Effector CD4-positive, alpha-beta T cell (primary cell): ENCODE measurements around the gene DIPK1A.
"Not testable (repeated sequence)": the region's sequence is repeated elsewhere in the genome, so short reads cannot be mapped to it uniquely, and the experiment has no call there.

Source experiments
- DNase-seq: peaks from one replicate; pipeline ENCODE4 v3.0.0-alpha.2; 2020

DIPK1A gene

GRCh38 chr1:92975551-92976232 lies 14.4 kb upstream of the DIPK1A start:
- no peak for DNase-seq

GRCh38 chr1:92974112-92974511 lies 12.8 kb upstream of the DIPK1A start:
- DNase-seq: not testable (repeated sequence)

DNA sequence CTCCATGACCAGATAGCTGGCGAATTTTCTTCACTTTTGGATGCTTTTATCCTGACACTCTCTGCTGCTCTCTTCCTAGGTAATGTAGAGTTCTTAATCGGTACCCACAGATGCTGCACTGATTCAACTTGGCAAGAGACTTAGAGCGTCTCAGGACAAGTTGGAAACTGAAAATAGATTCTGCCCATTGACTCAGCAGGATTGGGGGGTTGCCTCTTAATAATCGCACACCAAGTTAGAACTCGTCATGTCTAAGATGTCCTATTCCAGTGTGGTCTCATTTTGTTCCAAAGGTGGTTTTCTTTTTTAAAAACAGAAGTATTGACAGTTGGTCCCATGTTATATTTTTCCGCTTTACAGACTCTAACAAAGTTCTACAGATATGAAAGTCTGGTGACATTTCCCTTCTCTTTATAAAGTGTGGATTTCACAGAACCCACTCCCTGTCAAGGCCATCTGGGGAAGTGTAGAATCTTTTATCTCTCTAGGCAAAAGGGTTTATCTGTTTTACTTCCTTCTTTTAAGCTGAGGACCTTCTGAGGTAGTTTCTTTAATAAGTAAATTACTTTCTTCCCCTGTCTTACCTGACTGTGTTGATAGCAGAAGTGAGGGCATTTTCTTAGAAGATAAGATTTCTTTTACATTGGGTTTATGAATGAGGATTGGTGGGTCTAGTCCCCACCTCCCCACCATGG lies 12.1 kb upstream of the DIPK1A start:
- no peak for DNase-seq

GRCh38 chr1:92972409-92973129 lies 11.3 kb upstream of the DIPK1A start:
- DNase-seq: no peak

DNA sequence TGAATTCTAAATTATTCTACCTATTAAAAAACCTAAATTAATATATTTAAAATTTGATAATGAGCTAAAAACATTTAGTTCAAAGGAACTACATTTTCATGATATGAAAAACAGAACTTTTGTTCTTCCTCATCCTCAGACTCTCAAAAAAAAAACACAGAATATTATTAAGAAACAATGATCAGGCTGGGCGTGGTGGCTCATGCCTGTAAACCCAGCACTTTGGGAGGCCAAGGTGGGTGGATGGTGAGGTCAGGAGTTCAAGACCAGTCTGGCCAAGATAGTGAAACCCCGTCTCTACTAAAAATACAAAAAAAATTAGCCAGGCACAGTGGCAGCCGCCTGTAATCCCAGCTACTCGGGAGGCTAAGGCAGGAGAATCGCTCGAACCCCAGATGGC lies 10.7 kb upstream of the DIPK1A start:
- not testable (repeated sequence) for DNase-seq

DNA sequence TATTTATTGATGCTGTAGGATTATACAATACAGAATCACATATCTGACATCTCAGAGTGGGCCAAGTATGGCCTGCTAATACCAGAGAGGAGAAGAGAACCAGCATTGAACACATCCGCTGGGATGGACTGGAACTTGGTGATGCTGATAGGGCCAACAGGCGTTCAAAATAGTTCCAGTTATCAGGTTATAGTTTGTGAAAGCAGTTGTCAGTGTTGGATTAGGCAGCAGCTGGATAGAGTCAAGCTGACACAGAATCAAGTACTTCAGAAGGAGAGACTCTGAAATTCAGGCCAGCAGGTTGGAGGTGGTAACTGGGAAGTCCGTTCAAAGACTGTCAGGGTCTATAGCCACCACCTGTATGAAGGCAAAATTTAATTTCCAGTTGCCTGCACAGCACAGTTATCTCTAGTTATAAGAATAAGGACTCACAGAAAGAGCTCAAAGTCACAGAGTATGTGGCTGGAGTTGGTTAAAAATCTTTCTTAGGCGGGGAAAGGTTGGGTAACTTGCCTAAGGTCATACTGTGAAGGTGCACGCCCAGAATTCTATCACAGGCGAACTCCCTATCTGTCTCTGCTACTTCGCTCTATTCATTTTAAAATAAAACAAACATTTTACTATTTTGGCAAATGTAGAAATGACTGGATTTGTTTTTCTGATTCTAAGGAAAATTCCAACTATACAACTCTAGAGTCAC lies 9.9 kb upstream of the DIPK1A start:
- DNase-seq: no peak

DNA sequence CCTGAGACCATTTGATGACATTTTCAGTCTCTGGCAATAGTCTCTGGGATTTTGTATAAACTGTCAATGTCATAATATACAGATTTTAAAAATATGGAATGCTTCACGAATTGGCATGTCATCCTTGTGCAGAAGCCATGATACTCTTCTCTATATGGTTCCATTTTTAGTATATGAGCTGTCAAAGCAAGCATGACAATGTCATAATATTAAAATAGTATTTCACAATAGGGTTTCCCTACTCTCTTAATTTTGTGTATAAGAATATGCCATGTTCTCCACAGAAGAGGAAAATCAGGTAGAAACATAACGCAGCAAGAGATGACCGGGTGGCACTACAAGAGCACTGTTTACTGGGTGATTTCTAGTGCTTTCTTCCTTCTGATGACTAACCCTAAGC lies 8.3 kb upstream of the DIPK1A start:
- DNase-seq: no peak

DNA sequence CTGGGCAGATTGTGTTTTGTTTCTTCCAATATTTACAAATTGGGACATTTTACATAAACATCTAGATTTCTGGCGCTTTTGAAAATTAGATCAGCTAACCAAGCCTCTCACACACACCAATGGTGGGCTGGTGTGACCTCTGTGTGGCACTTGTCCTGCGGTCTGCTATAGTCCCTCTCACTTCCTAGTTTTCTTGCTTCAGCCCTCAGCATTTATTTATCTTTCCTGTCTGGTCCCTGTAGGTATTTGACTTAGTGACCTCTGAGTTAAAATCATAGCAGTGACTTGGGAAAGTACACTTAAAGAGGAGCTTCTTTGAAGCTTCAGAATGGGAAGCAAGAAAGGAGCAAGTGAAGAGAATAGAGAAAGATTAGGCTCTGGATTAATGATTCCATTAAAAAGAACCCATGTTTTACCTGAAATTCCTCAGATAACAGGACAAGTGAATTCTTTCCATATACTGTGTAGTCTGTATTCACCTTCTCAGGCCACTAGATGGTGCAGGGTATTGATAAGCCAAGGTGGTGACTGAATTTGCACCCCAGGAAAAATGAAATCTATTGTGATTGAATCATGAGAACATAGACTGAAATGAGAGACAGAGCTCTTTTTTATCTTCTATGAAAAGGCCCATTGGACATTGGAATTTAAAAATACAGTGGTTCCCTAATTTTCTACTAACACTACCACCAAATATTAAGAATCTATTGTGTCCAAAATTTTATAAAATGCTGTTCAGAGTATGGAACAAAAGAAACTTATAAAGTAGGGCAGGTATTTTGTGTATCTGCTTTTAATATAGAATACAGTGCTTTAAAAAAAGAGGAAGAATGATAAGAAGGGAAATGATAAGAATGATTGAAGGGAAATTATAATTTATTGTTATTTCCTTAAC lies 7.1 kb upstream of the DIPK1A start:
- DNase-seq: no peak

DNA sequence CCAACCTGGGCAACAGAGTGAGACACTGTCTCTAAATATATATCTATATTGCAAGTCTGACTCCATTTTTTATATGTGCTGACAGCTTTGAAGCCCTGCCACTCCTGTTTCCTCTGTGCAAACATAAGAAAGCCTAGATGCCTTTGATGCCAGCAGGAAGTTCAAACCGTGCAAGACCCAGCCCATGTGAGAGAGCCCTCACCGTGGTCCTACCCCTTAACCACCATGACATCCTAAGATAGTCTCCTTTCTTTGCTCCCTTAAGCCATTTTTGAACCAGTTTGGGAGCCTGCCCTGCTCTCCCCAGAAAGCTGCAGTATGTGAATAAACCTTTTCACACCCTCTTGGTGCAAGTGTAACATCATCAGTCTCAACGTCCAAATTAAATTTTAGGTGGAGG lies 3.7 kb upstream of the DIPK1A start:
- no peak for DNase-seq

GRCh38 chr1:92964316-92964715 lies 3.1 kb upstream of the DIPK1A start:
- DNase-seq: no peak

- peak; percentile 68 for DNase-seq
Measured at GRCh38 chr1:92961896-92962752, 862 bp upstream of the DIPK1A start.

GRCh38 chr1:92960395-92961130 lies 699 bp downstream of the DIPK1A start:
- peak; percentile 49 for DNase-seq

- no peak for DNase-seq
Measured at GRCh38 chr1:92958203-92958970, 2.9 kb downstream of the DIPK1A start.

DNA sequence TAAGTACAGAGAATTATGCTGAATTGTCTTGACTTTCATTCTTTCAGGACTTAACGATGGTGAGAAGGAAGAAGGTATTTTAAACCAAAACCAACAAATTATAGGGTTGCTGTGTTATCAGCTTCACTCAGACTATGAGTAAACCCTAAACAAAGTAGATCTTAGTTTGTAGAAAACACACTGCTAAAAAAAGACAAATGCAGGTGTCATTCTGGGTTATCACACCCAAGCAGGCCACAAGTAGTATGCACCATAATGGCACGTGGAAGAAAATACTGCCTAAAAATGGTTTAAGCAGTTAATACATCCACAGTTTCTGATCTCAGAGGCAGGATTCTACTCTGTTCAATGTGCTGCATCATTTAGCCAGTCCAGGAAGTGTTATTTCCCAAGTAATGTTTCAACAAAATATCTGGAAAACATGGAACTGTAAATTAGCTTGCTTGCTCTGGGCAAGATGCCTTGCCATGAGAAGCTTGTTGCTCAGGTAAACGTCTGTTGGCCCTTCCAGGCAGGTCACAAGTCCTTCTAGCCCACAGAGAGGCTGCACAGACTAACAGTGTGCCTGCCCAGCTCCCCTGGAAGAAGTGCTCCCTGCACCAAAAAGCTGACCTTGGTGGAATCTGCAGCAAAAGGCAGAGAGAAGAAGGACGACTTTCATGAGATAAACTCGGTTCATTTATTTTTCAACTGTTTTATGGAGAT lies 4.1 kb downstream of the DIPK1A start:
- no peak for DNase-seq

DNA sequence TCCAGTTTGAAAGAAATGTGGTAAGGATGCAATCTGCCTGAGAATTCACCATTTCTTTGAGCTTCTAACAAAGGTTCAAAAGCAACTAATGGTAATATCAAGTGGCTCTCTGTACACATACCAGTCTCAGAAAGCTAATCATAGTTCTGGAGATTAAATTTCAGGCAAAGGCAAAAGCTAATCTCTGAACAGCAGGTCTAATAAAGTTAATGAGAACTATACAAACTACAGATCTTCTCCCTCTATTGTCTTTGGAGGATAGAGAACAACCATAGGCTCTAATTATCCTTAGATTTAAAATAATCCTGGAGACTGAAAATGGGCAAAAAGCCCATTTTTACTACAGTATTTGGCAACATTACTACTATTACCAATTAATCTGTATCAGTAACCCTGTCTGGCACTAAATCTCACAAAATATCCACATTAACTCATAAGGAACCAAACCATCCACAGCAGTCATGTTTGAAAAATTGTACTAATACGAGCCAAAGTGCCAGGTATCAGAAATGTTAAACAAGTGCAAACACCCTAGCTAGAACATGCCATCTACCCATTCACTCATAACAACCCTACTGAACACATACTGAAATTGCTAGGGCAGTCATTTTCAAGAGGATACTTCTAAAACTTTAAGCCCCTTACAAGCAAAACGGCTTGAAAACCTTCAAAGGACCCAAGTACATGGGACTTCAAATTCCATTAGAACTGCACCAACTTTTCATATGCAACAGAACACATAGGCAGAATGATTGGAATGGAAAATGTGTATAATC lies 4.8 kb downstream of the DIPK1A start:
- DNase-seq: no peak

DNA sequence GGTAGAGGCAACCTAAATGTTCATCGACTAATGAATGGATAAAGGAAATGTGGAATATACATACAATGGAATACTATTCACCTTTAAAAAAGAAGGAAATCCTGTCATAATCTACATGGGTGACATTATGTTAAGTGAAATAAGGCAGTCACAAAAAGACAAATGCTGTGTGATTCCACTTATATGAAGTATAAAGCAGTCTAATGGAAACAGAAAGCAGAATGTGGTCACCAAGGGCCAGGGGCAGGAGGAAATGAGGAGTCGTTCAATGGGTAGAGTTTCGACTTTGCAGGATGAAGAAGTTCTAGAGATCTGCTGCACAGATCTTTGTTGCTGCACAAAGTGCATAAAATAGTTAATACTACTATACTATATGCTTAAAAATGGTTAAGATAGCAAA lies 7.8 kb downstream of the DIPK1A start:
- no peak for DNase-seq

DNA sequence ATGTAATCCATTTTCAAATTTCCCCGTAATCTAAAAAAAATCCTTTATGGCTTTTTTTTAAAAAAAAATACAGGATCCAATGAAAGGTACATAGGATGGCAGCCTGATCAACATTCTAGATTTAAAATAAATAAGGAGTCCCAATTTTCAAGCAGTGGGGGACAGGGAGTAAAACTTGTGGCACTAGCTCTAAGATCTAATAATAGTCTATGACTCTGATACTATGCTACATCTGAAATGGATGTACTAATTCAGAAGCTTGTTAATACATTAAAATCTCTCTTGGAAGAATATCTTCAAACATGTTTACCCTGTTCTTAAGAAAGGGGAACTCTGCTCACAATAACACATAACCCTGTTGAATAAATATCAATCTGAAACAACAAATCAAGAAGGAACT lies 8.5 kb downstream of the DIPK1A start:
- no peak for DNase-seq

- DNase-seq: peak; percentile 4
Measured at GRCh38 chr1:92951141-92951582, 10.1 kb downstream of the DIPK1A start.
